ENCODE results near the gene SLC12A8.
"Not testable (repeated sequence)": the region's sequence is repeated elsewhere in the genome, so short reads cannot be mapped to it uniquely, and the experiment has no call there.

Gene SLC12A8

DNA sequence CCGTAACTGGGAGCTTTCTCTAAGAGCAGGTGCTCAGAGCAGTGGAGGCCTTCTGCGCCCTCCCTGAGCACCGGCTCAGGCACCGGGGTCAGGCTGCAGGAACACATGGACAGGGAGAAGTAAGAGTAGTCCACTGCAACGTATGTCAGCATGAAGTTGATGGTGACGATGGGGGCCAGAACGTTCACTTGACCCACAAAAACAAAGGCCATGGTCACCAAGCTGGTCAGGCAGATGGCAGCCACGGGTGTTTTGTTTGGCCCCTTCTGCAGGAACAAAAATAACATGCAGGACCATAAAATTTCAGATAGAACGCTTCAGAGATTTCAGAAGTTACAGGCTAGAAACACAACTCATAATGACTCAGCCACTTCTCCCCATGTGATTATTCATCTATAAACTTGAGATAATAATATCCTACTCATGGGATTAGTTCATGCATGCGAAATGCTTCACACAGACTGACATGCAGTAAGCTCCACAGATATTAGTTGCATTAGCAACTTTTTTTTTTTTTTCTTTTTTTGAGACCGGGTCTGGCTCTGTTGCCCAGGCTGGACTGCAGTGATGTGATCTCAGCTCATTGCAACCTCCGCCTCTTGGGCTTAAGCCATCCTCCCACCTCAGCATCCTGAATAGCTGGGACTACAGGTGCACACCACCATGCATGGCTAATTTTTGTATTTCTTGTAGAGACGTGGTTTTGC is 104.5 kb downstream of the SLC12A8 start:
- TF ChIP-seq POLR2A (IDR thresholded peaks at IDR 0.05; ENCODE audit: low read depth, low read length) = no peak
- FAIRE-seq (peak; percentile 36), DNase-seq (ENCODE audit: insufficient read length, low spot score) (peak; percentile 52)

DNA sequence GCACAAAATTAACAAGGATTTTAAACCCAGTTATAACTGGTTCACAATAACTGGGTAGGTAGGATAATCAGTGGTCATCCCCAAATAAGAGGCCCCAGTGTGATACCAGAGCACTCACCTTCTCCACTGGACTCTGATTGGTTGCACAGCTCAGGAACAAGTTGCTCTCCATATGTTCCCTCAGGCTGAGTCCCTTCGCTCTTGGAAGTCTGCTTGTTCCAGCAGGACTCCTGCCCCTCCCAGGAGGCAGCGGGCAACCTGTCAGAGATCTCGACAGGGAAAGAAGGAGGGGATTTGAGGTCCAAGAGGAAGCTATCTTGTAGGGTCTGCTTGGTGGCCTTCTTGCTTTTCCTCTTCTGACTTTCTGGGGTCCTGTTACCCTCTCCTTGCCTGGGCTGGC is 105.2 kb downstream of the SLC12A8 start:
- DNase-seq (ENCODE audit: insufficient read length, low spot score) = no peak
- FAIRE-seq = no peak
- TF ChIP-seq POLR2A (IDR thresholded peaks at IDR 0.05; ENCODE audit: low read depth, low read length) = no peak

- no peak for FAIRE-seq
- TF ChIP-seq POLR2A (IDR thresholded peaks at IDR 0.05; ENCODE audit: low read depth, low read length) = no peak
Measured at GRCh38 chr3:125105116-125105515, 107.4 kb downstream of the SLC12A8 start.

DNA sequence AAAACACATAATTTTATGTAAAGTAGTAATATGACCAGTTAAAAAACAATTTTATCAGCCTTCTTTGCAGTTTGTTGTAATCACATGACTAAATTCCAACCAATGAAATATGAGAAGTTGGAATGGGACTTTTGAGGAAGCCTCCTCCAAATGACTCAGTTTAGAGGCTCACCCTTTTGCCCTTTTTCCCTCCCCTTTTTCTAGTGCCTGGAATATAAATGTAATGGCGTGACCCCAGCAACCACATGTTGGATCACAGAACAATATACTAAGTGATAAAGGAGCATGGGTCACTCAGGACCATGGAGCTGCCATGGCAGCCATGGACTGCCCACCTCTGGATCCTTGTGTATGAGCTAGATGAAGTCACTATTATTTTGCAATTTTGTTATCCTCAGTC is 107.9 kb downstream of the SLC12A8 start:
- no peak for TF ChIP-seq POLR2A (IDR thresholded peaks at IDR 0.05; ENCODE audit: low read depth, low read length)
- no peak for DNase-seq (ENCODE audit: insufficient read length, low spot score)
- FAIRE-seq = no peak

More at GRCh38 chr3:125105116-125105515, 107.4 kb downstream of the SLC12A8 start:
- DNase-seq (ENCODE audit: insufficient read length, low spot score) = no peak

DNA sequence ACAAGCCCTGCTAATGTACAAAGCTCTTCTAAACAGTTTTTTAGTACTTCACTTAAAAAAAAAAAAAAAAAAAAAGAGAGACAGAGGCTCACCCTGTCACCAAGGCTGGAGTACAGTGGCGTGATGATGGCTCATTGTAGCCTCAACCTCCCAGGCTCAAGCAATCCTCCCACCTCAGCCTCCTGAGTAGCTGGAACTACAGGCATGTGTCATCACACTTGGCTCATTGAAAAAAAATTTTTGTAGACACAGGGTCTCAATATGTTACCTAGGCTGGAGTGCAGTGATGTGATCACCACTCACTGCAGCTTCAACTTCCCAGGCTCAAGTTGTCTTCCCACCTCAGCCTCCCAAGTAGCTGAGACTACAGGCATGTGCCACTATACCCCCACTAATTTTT is 109.1 kb downstream of the SLC12A8 start:
- FAIRE-seq (no peak), DNase-seq (ENCODE audit: insufficient read length, low spot score) (no peak)
- no peak for TF ChIP-seq POLR2A (IDR thresholded peaks at IDR 0.05; ENCODE audit: low read depth, low read length)

DNA sequence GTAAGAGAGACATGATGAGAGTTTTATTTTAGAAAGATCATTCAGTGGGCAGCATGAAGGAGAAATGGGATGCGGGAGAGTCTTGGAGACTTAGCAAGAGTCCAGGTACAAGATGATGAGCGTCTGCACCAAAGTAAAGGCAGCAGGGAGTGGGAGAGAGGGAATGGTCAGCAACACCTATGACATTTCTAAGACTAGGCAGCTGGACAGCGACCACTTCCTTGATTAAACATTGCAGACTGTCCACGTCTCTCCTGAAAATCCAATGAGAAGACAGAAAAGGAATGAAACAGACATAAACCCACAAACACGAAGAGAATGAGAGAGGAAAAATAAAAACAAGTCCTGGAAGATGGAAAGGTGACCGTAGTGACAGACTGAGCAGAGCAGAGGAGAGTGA is 110.1 kb downstream of the SLC12A8 start:
- no peak for FAIRE-seq
- no peak for DNase-seq (ENCODE audit: insufficient read length, low spot score)
- no peak for TF ChIP-seq POLR2A (IDR thresholded peaks at IDR 0.05; ENCODE audit: low read depth, low read length)

DNA sequence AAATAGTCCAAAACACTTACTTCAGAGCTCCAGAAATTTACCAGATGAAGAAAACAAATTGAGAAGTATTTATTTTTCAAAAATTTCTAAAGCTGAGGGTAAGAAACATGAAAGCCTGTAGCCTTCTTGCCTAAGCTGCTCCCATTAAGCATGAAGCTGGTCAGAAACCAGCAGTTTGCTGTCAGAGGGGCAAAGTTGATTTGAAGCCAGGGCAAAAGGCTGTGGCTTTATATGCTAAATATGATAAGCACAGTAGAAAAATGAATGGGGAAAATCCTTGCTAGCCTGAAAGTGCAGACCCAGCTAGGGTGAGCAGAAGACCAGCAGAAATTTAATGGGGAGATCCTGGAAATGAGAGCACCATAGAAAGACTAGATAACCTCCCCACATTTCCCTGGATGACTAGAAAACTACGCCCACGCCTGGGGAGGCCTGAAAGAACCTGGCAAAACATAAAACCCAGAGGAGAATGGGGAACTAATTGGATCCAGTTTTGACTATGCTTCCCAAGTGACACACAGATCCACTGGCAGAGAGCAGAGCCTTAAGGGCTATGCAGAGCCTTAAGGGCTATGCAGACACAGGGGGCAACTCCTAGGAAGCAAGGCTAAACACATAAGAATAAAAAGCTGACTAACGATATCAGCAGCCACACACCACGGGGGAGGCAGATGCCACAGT is 113.8 kb downstream of the SLC12A8 start:
- FAIRE-seq = no peak
- no peak for TF ChIP-seq POLR2A (IDR thresholded peaks at IDR 0.05; ENCODE audit: low read depth, low read length)

GRCh38 chr3:125090649-125091048 is 121.9 kb downstream of the SLC12A8 start:
- FAIRE-seq (no peak), DNase-seq (ENCODE audit: insufficient read length, low spot score) (no peak)
- TF ChIP-seq POLR2A (IDR thresholded peaks at IDR 0.05; ENCODE audit: low read depth, low read length) = no peak

More for the DNA sequence above, 113.8 kb downstream of the SLC12A8 start:
- no peak for DNase-seq (ENCODE audit: insufficient read length, low spot score)

DNA sequence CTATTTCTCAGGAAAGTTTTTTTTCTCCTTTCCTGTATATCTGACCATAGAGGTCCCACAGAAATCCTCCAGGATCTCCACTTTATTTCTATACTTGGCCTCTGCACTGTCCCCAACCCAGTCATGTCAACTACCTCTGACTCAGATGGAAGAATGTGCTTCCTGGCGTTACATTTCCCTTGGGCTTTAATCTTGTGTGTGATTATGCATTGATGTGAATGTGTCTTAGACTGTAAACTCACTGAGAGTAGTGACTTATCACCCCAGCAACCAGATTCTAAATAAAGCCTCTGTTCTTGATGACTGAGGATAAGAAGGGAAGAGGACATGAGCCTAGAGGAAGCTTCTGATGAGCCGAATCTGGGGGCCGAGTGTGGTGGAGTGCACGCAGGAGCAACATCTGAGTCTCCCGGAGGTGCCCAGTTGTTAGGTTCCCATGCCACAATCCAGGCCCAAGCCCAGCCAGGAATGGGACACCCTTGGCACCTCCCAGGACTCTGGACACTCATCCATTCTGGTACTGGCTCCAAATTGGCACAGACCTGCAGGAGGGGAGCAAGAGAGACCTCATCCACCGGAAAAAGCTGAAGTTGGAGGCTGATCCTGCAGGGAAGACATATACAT is 124.7 kb downstream of the SLC12A8 start:
- TF ChIP-seq POLR2A (IDR thresholded peaks at IDR 0.05; ENCODE audit: low read depth, low read length) = no peak
- no peak for FAIRE-seq
- DNase-seq (ENCODE audit: insufficient read length, low spot score) = peak; percentile 32

GRCh38 chr3:125085166-125085565 is 127.4 kb downstream of the SLC12A8 start:
- DNase-seq (ENCODE audit: insufficient read length, low spot score) (no peak), FAIRE-seq (no peak)
- no peak for TF ChIP-seq POLR2A (IDR thresholded peaks at IDR 0.05; ENCODE audit: low read depth, low read length)

GRCh38 chr3:125083776-125084175 is 128.8 kb downstream of the SLC12A8 start:
- FAIRE-seq (no peak), DNase-seq (ENCODE audit: insufficient read length, low spot score) (no peak)

DNA sequence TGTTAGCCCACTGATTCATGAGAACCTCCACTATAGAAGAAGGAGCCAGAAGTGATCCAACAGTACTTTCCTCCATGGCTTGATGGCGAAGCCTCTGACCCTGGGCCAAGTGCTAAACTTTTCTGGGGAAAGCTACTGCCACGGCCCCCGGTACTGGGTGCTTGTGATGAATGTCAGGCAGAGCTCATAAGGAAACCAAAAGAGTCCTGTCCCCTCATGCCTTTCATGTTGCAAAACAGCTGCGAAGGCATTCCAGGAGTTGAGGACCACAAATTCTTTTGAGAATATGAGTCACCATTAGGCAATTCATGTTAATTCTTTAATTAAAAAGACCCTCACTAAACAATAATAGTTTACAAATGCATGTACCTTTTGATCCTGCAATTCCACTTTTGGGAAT is 130.2 kb downstream of the SLC12A8 start:
- DNase-seq (ENCODE audit: insufficient read length, low spot score); FAIRE-seq: not testable (repeated sequence)

More at GRCh38 chr3:125083776-125084175, 128.8 kb downstream of the SLC12A8 start:
- TF ChIP-seq POLR2A (IDR thresholded peaks at IDR 0.05; ENCODE audit: low read depth, low read length) = no peak

- DNase-seq (ENCODE audit: insufficient read length, low spot score) = no peak
- no peak for TF ChIP-seq POLR2A (IDR thresholded peaks at IDR 0.05; ENCODE audit: low read depth, low read length)
- no peak for FAIRE-seq
Measured at GRCh38 chr3:125080077-125080476, 132.5 kb downstream of the SLC12A8 start.

DNA sequence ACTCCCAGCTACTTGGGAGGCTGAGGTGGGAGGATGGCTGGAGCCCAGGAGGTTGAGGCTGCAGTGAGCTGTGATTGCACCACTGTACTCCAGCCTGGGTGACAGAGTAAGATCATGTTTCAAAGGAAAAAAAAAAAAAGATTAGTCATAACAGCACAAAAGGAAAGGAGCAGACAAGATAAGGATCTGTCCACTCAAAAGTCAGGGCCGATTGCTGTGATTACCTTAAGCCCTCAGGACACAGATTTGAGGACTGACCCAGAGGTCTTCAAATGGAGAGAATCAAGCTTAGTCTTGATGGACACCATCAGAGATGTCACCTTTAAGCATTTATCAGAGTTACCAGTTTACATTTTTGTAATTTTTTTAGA is 132.9 kb downstream of the SLC12A8 start:
- no peak for TF ChIP-seq POLR2A (IDR thresholded peaks at IDR 0.05; ENCODE audit: low read depth, low read length)
- no peak for DNase-seq (ENCODE audit: insufficient read length, low spot score)
- no peak for FAIRE-seq

Measured in H54 (cell line).